ENCODE results near the gene USP32. TPM values are rescaled to one million over a fixed set of nuclear protein-coding genes. Genes with fewer than 3 reads are reported as not detected.
"Not testable (repeated sequence)": the region's sequence is repeated elsewhere in the genome, so short reads cannot be mapped to it uniquely, and the experiment has no call there.

USP32 gene
- total RNA-seq, 1 experiment from 2014 or later = 103 TPM

DNA sequence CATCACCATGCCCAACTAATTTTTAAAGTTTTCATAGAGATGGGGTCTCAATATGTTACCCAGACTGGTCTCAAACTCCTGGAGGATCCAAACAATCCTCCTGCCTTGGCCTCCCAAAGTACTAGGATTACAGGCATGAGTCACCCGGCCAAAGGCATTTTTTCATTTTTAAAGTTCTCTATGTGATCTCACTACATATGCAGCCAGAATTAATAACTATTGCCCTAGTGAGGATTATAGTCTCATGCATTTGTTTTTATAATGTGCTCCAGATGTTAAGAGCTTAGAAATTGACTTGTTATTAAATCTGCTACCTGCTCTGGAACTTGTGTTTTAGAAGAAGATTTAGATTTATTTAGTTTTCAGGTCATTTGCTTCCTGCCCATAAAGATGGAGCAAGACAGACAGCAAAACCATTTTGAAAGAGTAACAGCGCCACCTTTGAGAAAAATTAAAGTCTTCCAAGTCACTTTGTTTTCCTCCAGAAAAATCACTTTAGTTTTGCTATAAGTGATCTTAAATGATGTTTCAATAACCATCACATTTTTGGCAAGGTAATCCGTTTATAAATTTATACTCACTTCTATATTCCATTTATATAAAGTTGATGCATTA lies 162.6 kb downstream of the USP32 start:
- Mint-ChIP-seq H3K27me3 (ENCODE audit: low read depth) (no peaks in the 10 kb centered on the region), H3K27ac (no peak overlapping the region), H3K36me3 (peaks cover 15% of the 10 kb centered on the region), H3K9me3 (no peaks in the 10 kb centered on the region), H3K4me1 (peaks cover 6% of the 10 kb centered on the region; the same call in 1 of the 2 replicates), H3K4me3 (no peak overlapping the region)
- ChIA-PET POLR2A (no interaction called here), CTCF (no interaction called here)
- no peak for ATAC-seq
- TF ChIP-seq SOX15 (CRISPR knock-in tag; IDR thresholded peaks at IDR 0.05) = no peak
- no peak for TF ChIP-seq NR3C1 (CRISPR knock-in tag; conservative IDR thresholded peaks at IDR 0.05; ENCODE audit: low read depth)
- TF ChIP-seq NFATC4 (CRISPR knock-in tag; IDR thresholded peaks at IDR 0.05) = no peak
- TF ChIP-seq, protein P1, sequence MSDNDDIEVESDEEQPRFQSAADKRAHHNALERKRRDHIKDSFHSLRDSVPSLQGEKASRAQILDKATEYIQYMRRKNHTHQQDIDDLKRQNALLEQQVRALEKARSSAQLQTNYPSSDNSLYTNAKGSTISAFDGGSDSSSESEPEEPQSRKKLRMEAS (CRISPR knock-in tag; IDR thresholded peaks at IDR 0.05) = no peak
- TF ChIP-seq FOXJ3 (CRISPR knock-in tag; IDR thresholded peaks at IDR 0.05; ENCODE audit: borderline replicate concordance) = no peak
- TF ChIP-seq TEAD4 (CRISPR knock-in tag; IDR thresholded peaks at IDR 0.05) = no peak
- TF ChIP-seq ZNF219 (CRISPR knock-in tag; IDR thresholded peaks at IDR 0.05; ENCODE audit: borderline replicate concordance) = no peak
- no peak for TF ChIP-seq FOXK1 (CRISPR knock-in tag; IDR thresholded peaks at IDR 0.05)
- TF ChIP-seq, protein P2, sequence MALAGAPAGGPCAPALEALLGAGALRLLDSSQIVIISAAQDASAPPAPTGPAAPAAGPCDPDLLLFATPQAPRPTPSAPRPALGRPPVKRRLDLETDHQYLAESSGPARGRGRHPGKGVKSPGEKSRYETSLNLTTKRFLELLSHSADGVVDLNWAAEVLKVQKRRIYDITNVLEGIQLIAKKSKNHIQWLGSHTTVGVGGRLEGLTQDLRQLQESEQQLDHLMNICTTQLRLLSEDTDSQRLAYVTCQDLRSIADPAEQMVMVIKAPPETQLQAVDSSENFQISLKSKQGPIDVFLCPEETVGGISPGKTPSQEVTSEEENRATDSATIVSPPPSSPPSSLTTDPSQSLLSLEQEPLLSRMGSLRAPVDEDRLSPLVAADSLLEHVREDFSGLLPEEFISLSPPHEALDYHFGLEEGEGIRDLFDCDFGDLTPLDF (CRISPR knock-in tag; IDR thresholded peaks at IDR 0.05) = no peak
- no peak for DNase-seq (ENCODE audit: low spot score)

DNA sequence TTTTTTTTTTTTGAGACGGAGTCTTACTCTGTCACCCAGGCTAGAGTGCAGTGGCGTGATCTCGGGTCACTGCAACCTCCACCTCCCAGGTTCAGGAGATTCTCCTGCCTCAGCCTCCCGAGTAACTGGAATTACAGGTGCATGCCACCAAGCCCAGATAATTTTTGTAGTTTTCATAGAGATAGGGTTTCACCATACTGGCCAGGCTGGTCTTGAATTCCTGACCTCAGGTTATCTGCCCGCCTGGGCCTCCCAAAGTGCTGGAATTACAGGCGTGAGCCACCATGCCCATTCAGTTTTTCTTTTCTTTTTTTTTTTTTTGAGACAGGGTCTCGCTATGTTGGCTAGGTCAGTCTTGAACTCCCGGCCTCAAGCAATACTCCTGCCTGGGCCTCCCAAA lies 164.7 kb downstream of the USP32 start:
- H3K4me3 Mint-ChIP-seq; H3K27me3 Mint-ChIP-seq (ENCODE audit: low read depth); ATAC-seq; H3K27ac Mint-ChIP-seq; H3K9me3 Mint-ChIP-seq; H3K4me1 Mint-ChIP-seq; DNase-seq (ENCODE audit: low spot score); POLR2A ChIA-PET: not testable (repeated sequence)
- CTCF ChIA-PET = interaction anchor here (0.7 to 1.1 kb wide), 2 partner anchors 44 to 86 kb away, joined by 3 to 4 read pairs; no protein-coding TSS in a partner anchor
- H3K36me3 Mint-ChIP-seq = peaks cover 21% of the 10 kb centered on the region

DNA sequence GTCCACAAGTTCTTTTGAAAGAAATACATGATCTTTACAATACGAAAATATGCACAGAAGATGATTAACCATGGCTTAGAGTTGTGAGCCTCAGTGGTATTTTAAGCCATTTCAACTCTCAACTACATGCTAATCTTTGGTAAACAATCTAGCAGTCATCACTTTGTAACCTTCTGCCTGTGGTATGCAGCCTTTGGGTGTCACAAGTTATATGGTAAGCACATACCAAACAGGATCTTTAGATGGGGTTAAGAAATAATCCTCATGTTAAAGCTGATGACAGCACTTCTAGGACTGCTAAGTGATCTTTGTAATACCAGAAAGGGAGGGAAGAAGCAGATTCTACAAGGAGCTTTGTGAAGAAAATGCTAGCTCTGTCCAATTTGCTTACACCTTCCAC lies 167.9 kb downstream of the USP32 start:
- ChIA-PET POLR2A (no interaction called here), CTCF (no interaction called here)
- DNase-seq (ENCODE audit: low spot score) (no peak), ATAC-seq (no peak)
- peaks cover 37% of the 10 kb centered on the region for H3K36me3 Mint-ChIP-seq
- TF ChIP-seq PRRX2 (CRISPR knock-in tag; IDR thresholded peaks at IDR 0.05) = no peak
- TF ChIP-seq, protein P3, sequence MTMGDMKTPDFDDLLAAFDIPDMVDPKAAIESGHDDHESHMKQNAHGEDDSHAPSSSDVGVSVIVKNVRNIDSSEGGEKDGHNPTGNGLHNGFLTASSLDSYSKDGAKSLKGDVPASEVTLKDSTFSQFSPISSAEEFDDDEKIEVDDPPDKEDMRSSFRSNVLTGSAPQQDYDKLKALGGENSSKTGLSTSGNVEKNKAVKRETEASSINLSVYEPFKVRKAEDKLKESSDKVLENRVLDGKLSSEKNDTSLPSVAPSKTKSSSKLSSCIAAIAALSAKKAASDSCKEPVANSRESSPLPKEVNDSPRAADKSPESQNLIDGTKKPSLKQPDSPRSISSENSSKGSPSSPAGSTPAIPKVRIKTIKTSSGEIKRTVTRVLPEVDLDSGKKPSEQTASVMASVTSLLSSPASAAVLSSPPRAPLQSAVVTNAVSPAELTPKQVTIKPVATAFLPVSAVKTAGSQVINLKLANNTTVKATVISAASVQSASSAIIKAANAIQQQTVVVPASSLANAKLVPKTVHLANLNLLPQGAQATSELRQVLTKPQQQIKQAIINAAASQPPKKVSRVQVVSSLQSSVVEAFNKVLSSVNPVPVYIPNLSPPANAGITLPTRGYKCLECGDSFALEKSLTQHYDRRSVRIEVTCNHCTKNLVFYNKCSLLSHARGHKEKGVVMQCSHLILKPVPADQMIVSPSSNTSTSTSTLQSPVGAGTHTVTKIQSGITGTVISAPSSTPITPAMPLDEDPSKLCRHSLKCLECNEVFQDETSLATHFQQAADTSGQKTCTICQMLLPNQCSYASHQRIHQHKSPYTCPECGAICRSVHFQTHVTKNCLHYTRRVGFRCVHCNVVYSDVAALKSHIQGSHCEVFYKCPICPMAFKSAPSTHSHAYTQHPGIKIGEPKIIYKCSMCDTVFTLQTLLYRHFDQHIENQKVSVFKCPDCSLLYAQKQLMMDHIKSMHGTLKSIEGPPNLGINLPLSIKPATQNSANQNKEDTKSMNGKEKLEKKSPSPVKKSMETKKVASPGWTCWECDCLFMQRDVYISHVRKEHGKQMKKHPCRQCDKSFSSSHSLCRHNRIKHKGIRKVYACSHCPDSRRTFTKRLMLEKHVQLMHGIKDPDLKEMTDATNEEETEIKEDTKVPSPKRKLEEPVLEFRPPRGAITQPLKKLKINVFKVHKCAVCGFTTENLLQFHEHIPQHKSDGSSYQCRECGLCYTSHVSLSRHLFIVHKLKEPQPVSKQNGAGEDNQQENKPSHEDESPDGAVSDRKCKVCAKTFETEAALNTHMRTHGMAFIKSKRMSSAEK (CRISPR knock-in tag; IDR thresholded peaks at IDR 0.05; ENCODE audit: borderline replicate concordance) = no peak
- TF ChIP-seq ETV6 (CRISPR knock-in tag; IDR thresholded peaks at IDR 0.05) = no peak
- TF ChIP-seq RELA (CRISPR knock-in tag; IDR thresholded peaks at IDR 0.05; ENCODE audit: borderline replicate concordance) = no peak
- TF ChIP-seq, protein P4, sequence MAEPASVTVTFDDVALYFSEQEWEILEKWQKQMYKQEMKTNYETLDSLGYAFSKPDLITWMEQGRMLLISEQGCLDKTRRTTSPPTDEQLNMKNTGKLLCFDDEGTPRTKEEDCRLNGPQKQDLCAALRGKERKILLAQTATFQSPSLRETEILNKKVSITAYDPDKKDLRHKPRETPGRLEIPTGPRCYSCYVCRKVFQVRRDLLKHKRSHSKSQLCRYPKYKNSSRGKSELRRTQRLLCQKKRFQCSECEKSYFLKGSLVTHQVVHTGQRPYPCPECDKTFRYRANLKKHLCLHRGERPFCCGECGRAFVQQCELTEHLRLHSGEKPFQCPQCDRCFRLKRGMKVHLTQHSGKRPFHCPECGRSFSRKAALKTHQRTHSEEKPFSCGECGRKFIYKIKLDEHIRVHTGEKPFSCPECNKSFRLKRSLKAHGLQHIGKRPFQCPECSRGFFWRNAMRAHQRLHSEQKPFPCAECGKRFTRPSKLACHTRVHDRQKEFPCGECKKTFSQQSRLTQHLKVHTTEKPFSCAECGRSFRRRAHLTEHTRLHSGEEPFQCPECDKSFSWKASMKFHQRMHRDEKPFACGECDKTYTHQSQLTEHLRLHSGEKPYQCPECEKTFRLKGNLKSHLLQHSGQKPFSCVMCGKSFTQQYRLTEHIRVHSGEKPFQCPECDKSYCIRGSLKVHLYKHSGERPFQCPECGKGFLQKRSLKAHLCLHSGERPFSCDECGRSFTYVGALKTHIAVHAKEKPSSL (CRISPR knock-in tag; conservative IDR thresholded peaks at IDR 0.05) = no peak
- no peak for TF ChIP-seq NR3C1 (CRISPR knock-in tag; conservative IDR thresholded peaks at IDR 0.05; ENCODE audit: low read depth)
- TF ChIP-seq FOXP1 (CRISPR knock-in tag; IDR thresholded peaks at IDR 0.05; ENCODE audit: borderline replicate concordance) = no peak
- no peak for TF ChIP-seq ZNF317 (CRISPR knock-in tag; IDR thresholded peaks at IDR 0.05; ENCODE audit: borderline replicate concordance, low read depth)
- no peak for TF ChIP-seq ZBTB21 (CRISPR knock-in tag; IDR thresholded peaks at IDR 0.05; ENCODE audit: borderline replicate concordance)
- TF ChIP-seq, protein P5, sequence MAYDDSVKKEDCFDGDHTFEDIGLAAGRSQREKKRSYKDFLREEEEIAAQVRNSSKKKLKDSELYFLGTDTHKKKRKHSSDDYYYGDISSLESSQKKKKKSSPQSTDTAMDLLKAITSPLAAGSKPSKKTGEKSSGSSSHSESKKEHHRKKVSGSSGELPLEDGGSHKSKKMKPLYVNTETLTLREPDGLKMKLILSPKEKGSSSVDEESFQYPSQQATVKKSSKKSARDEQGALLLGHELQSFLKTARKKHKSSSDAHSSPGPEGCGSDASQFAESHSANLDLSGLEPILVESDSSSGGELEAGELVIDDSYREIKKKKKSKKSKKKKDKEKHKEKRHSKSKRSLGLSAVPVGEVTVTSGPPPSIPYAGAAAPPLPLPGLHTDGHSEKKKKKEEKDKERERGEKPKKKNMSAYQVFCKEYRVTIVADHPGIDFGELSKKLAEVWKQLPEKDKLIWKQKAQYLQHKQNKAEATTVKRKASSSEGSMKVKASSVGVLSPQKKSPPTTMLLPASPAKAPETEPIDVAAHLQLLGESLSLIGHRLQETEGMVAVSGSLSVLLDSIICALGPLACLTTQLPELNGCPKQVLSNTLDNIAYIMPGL (CRISPR knock-in tag; IDR thresholded peaks at IDR 0.05) = no peak
- TF ChIP-seq ZNF396 (CRISPR knock-in tag; IDR thresholded peaks at IDR 0.05; ENCODE audit: borderline replicate concordance) = no peak
- no peak for TF ChIP-seq ZNF219 (CRISPR knock-in tag; IDR thresholded peaks at IDR 0.05; ENCODE audit: borderline replicate concordance)
- TF ChIP-seq, protein P6, sequence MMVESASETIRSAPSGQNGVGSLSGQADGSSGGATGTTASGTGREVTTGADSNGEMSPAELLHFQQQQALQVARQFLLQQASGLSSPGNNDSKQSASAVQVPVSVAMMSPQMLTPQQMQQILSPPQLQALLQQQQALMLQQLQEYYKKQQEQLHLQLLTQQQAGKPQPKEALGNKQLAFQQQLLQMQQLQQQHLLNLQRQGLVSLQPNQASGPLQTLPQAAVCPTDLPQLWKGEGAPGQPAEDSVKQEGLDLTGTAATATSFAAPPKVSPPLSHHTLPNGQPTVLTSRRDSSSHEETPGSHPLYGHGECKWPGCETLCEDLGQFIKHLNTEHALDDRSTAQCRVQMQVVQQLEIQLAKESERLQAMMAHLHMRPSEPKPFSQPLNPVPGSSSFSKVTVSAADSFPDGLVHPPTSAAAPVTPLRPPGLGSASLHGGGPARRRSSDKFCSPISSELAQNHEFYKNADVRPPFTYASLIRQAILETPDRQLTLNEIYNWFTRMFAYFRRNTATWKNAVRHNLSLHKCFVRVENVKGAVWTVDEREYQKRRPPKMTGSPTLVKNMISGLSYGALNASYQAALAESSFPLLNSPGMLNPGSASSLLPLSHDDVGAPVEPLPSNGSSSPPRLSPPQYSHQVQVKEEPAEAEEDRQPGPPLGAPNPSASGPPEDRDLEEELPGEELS (CRISPR knock-in tag; IDR thresholded peaks at IDR 0.05) = no peak
- no peak overlapping the region for H3K27ac Mint-ChIP-seq
- no peak overlapping the region for H3K4me3 Mint-ChIP-seq
- no peaks in the 10 kb centered on the region for H3K9me3 Mint-ChIP-seq
- no peaks in the 10 kb centered on the region for H3K4me1 Mint-ChIP-seq
- H3K27me3 Mint-ChIP-seq (ENCODE audit: low read depth) = no peaks in the 10 kb centered on the region

Data from WTC11 (cell line).